Breast epithelium (tissue), 3 donors: ENCODE measurements around the gene NRIP2.

Source experiments
- CTCF ChIP-seq, 3 donors: fragments of 450-650 bp; IDR thresholded peaks; one replicate each; pipeline ENCODE4 v1.5.1; 2016 to 2017; ENCODE audit warnings: antibody characterized with exemption in 3 of 3, mild to moderate bottlenecking in 3 of 3, moderate library complexity in 3 of 3
- POLR2A ChIP-seq: fragments of 450-650 bp; IDR thresholded peaks from one replicate; pipeline ENCODE4 v1.6.1; 2016; ENCODE audit warnings: antibody characterized with exemption, mild to moderate bottlenecking, moderate library complexity

- TF ChIP-seq CTCF (IDR thresholded peaks at IDR 0.05) (no peak), POLR2A (no peak)
Observed at GRCh38 chr12:2819810-2820209, 15.0 kb downstream of the NRIP2 start.
